H1 (cell line): ENCODE results near the gene CEACAM7. TPM values are rescaled to one million over a fixed set of nuclear protein-coding genes. Genes with fewer than 3 reads are reported as not detected.

ENCODE experiments used
- CTCF ChIA-PET: fragments of 300-600 bp; sonication (Branson Sonifier 250); formaldehyde crosslinking; loops from one replicate; lab custom pipeline; 2021; ENCODE audit not compliant: partially characterized antibody; lab: Charles Lee
- POLR2A ChIA-PET: fragments of 300-600 bp; sonication (Branson Sonifier 250); formaldehyde crosslinking; loops from one replicate; lab custom pipeline; 2021; ENCODE audit warnings: inconsistent platforms; ENCODE audit not compliant: partially characterized antibody; lab: Charles Lee
- DNase-seq, 2 experiments: peaks; one replicate each; pipeline versions ENCODE4 v3.0.0 to v3.0.0-alpha.2; 2010 to 2022; ENCODE audit warnings: low spot score in 2 of 2, low read depth in 1 of 2, mixed read lengths in 1 of 2
- FAIRE-seq: peaks from 2 replicates; lab custom pipeline; 2011; peaks lifted over from hg19 to GRCh38; lab: Jason Lieb, UNC
- H2AFZ ChIP-seq: 2 replicates; pipeline ENCODE4 v1.8.1; 2012; ENCODE audit warnings: low read length, inconsistent platforms
- H2AK5ac ChIP-seq: 2 replicates; pipeline ENCODE4 v1.6.1; 2013; ENCODE audit warnings: low read depth, low read length
- H2BK120ac ChIP-seq: replicated peaks from 2 replicates; pipeline ENCODE3; 2013; ENCODE audit warnings: low read depth, low read length, inconsistent platforms
- H2BK12ac ChIP-seq: 2 replicates; pipeline ENCODE4 v1.6.1; 2013; ENCODE audit warnings: low read depth, low read length
- H2BK15ac ChIP-seq: 2 replicates; pipeline ENCODE4 v1.6.1; 2013; ENCODE audit warnings: low read length
- H2BK20ac ChIP-seq: 2 replicates; pipeline ENCODE4 v1.6.1; 2013; ENCODE audit warnings: low read length
- H2BK5ac ChIP-seq: 2 replicates; pipeline ENCODE4 v1.6.1; 2013; ENCODE audit warnings: low read depth, low read length
- H3K14ac ChIP-seq: 2 replicates; pipeline ENCODE4 v1.6.1; 2013; ENCODE audit warnings: inconsistent platforms; ENCODE audit not compliant: insufficient read length
- H3K18ac ChIP-seq: 2 replicates; pipeline ENCODE4 v1.6.1; 2013; ENCODE audit warnings: low read length; ENCODE audit errors: extremely low read depth
- H3K23ac ChIP-seq: 2 replicates; pipeline ENCODE4 v1.6.1; 2013; ENCODE audit warnings: inconsistent platforms; ENCODE audit not compliant: insufficient read length
- H3K23me2 ChIP-seq: 2 replicates; pipeline ENCODE4 v1.6.1; 2013; ENCODE audit warnings: low read depth, low read length
- H3K27ac ChIP-seq: 2 replicates; pipeline ENCODE4 v1.6.1; 2011; ENCODE audit warnings: low read depth, low read length, inconsistent platforms
- H3K27me3 ChIP-seq, 4 experiments: replicated peaks in 1 of 4; 1 replicate in 1 of 4; 2 replicates in 3 of 4; pipeline versions ENCODE4 v1.6.1 to v1.8.1; 2011 to 2013; ENCODE audit warnings: low read length in 3 of 4, mild to moderate bottlenecking in 3 of 4, inconsistent platforms in 2 of 4, mixed read lengths in 2 of 4, moderate library complexity in 1 of 4; ENCODE audit not compliant: control insufficient read depth in 3 of 4, insufficient read depth in 3 of 4; ENCODE audit errors: extremely low read depth in 1 of 4
- H3K36me3 ChIP-seq, 4 experiments: 2 replicates each; pipeline versions ENCODE4 v1.6.1 to v1.8.1; 2011 to 2013; ENCODE audit warnings: mild to moderate bottlenecking in 4 of 4, low read length in 3 of 4, moderate library complexity in 2 of 4, control low read depth in 1 of 4, inconsistent platforms in 1 of 4; ENCODE audit not compliant: insufficient read depth in 4 of 4, control insufficient read depth in 2 of 4
- H3K4ac ChIP-seq: replicated peaks from 2 replicates; pipeline ENCODE3; 2013; ENCODE audit warnings: low read length, low read depth, mixed read lengths, inconsistent platforms; ENCODE audit not compliant: insufficient read length
- H3K4me1 ChIP-seq, 4 experiments: replicated peaks in 1 of 4; 1 replicate in 1 of 4; 2 replicates in 3 of 4; pipeline versions ENCODE4 v1.6.1 to v1.8.1; 2011 to 2013; ENCODE audit warnings: low read length in 3 of 4, inconsistent platforms in 2 of 4, mixed read lengths in 1 of 4; ENCODE audit not compliant: insufficient read depth in 4 of 4, control insufficient read depth in 3 of 4
- H3K4me2 ChIP-seq, 2 experiments: 2 replicates each; pipeline versions ENCODE4 v1.6.1 to v1.8.1; 2011 to 2013; ENCODE audit warnings: low read depth in 2 of 2, low read length in 2 of 2, control low read depth in 1 of 2, inconsistent platforms in 1 of 2, mild to moderate bottlenecking in 1 of 2; ENCODE audit not compliant: insufficient read depth in 1 of 2
- H3K4me3 ChIP-seq, 4 experiments: fragments of 200-600, 300-600 bp in 1 of 4; sonication (generic), shearing (Covaris generic), sonication (Bioruptor Twin) in 1 of 4; 2 replicates each; pipeline versions ENCODE4 v1.5.1 to v1.8.1; 2011 to 2016; ENCODE audit warnings: low read length in 4 of 4, low read depth in 3 of 4, control low read depth in 2 of 4, inconsistent platforms in 2 of 4, mild to moderate bottlenecking in 2 of 4, mixed read lengths in 1 of 4, moderate library complexity in 1 of 4; ENCODE audit not compliant: insufficient read depth in 2 of 4; ENCODE audit errors: extremely low read depth in 1 of 4
- H3K56ac ChIP-seq: replicated peaks from 2 replicates; pipeline ENCODE3; 2013; ENCODE audit warnings: low read depth, mild to moderate bottlenecking, mixed read lengths, low read length, inconsistent platforms; ENCODE audit not compliant: insufficient read length
- H3K79me1 ChIP-seq: 2 replicates; pipeline ENCODE4 v1.6.1; 2013; ENCODE audit warnings: low read depth, low read length, control low read depth
- H3K79me2 ChIP-seq, 2 experiments: 2 replicates each; pipeline versions ENCODE4 v1.6.1 to v1.8.1; 2012 to 2013; ENCODE audit warnings: low read length in 2 of 2, mild to moderate bottlenecking in 2 of 2, inconsistent platforms in 1 of 2; ENCODE audit not compliant: insufficient read depth in 2 of 2, control insufficient read depth in 1 of 2
- H3K9ac ChIP-seq, 4 experiments: replicated peaks in 1 of 4; 1 replicate in 1 of 4; 2 replicates in 3 of 4; pipeline versions ENCODE4 v1.6.1 to v1.8.1; 2011 to 2013; ENCODE audit warnings: low read depth in 3 of 4, low read length in 3 of 4, control low read depth in 2 of 4, mild to moderate bottlenecking in 2 of 4, moderate library complexity in 2 of 4, inconsistent platforms in 1 of 4; ENCODE audit errors: extremely low read depth in 1 of 4
- H3K9me3 ChIP-seq, 2 experiments: 2 replicates each; pipeline versions ENCODE4 v1.6.1 to v1.8.1; 2012 to 2013; ENCODE audit warnings: mild to moderate bottlenecking in 2 of 2, moderate library complexity in 2 of 2, control low read depth in 1 of 2, inconsistent platforms in 1 of 2, low read depth in 1 of 2, low read length in 1 of 2, mixed read lengths in 1 of 2; ENCODE audit not compliant: insufficient read depth in 2 of 2
- H4K20me1 ChIP-seq, 2 experiments: replicated peaks in 1 of 2; 2 replicates each; pipeline versions ENCODE3 to v1.8.1; 2011 to 2013; ENCODE audit warnings: inconsistent platforms in 2 of 2, low read length in 2 of 2, mild to moderate bottlenecking in 1 of 2; ENCODE audit not compliant: insufficient read depth in 2 of 2, control insufficient read depth in 1 of 2
- H4K5ac ChIP-seq: 2 replicates; pipeline ENCODE4 v1.6.1; 2013; ENCODE audit warnings: low read length, low read depth, mixed read lengths, inconsistent platforms; ENCODE audit not compliant: insufficient read length
- H4K8ac ChIP-seq: 2 replicates; pipeline ENCODE4 v1.8.0; 2013; ENCODE audit warnings: mild to moderate bottlenecking, moderate library complexity, low read length, inconsistent platforms; ENCODE audit not compliant: insufficient read depth; ENCODE audit errors: extremely low read depth
- H4K91ac ChIP-seq: replicated peaks from 2 replicates; pipeline ENCODE3; 2013; ENCODE audit warnings: low read length, mixed read lengths, inconsistent platforms; ENCODE audit not compliant: insufficient read length
- WGBS, 2 experiments: shearing (Covaris generic) in 1 of 2; methylation state at CpG; one replicate each; pipeline versions ENCODE4 v1.1.6 to v1.1.7; 2013 to 2015; ENCODE audit warnings: low lambda C conversion rate in 2 of 2, mixed read lengths in 2 of 2, inconsistent platforms in 1 of 2, low coverage in 1 of 2, missing lambda C conversion rate in 1 of 2; ENCODE audit not compliant: insufficient replicate concordance in 2 of 2, insufficient coverage in 1 of 2, insufficient read length in 1 of 2; ENCODE audit errors: extremely low coverage in 1 of 2, missing lambda C conversion rate in 1 of 2; 5-methylcytosine and 5-hydroxymethylcytosine counted together
- polyA plus RNA-seq, 7 experiments: library from polyadenylated mRNA; depleted of rRNA in 3 of 7; stranded (reverse) in 5 of 7; unstranded in 2 of 7; fragments of >200 nt in 5 of 7; fragments of 200-250 nt in 2 of 7; gene quantifications; 1 replicate in 5 of 7; 2 replicates in 1 of 7; 4 replicates in 1 of 7; pipeline versions ENCODE4 v1.2.1 to v1.2.3, GENCODE V29; 2011 to 2013; ENCODE audit warnings: missing spikeins in 2 of 7, mixed read lengths in 2 of 7
- total RNA-seq: library from RNA; stranded (reverse); fragmentation: NEBNext Ultra II Directional; extraction: Animal tissue kit (Norgen Biotek cat#: 25700); gene quantifications from 2 replicates; pipeline ENCODE4 v1.2.1, GENCODE V29; 2021

The CEACAM7 gene
- total and polyA plus RNA-seq, 2 of the 8 experiments (the other 6 are each of a cell fraction or from before 2014, with no cell fraction given), result not detected

DNA sequence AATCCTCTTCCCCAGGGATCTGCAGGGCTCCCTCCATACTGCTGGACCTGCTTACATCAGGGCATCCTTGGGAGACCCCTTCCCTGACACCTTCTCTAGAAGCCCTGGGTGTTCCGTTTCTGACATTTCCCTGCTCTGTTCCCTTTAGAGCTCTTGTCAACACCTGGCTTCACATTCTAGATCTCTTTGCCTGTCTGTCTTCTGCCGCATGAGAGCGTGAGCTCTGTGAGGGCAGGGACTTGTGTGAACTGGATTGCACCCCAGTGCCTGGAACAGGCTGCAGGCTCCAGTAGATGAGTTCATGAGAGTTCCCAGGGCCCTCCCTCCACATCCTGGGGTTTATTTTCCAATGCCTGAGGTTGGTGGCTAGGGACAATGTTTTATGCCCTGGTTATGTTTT, 651 bp downstream of the CEACAM7 start:
- Histone ChIP-seq H3K36me3 (no peaks in the 10 kb centered on the region), H3K4me1 (no peaks in the 10 kb centered on the region), H4K5ac (no peak overlapping the region), H4K91ac (no peak overlapping the region), H3K9me3 (peaks cover 74 to 93% of the 10 kb centered on the region in 2 experiments), H2BK120ac (no peak overlapping the region), H2AK5ac (no peak overlapping the region), H3K18ac (no peak overlapping the region), H2BK20ac (no peak overlapping the region), H3K4me3 (no peak overlapping the region), H2BK5ac (no peak overlapping the region), H3K23ac (no peak overlapping the region), H3K14ac (no peak overlapping the region), H3K27me3 (no peaks in the 10 kb centered on the region), H4K20me1 (no peaks in the 10 kb centered on the region), H3K56ac (no peak overlapping the region), H4K8ac (no peak overlapping the region), H3K4me2 (no peak overlapping the region), H3K4ac (no peak overlapping the region), H3K27ac (no peak overlapping the region), H2AFZ (no peak overlapping the region), H3K79me1 (no peaks in the 10 kb centered on the region), H2BK15ac (no peak overlapping the region), H2BK12ac (no peak overlapping the region), H3K9ac (no peak overlapping the region), H3K23me2 (no peaks in the 10 kb centered on the region), H3K79me2 (no peaks in the 10 kb centered on the region)
- FAIRE-seq (no peak), DNase-seq (no peak)
- CTCF ChIA-PET, result interaction anchor here (0.9 kb wide), 1 partner anchor 14 kb away, joined by 3 read pairs; no protein-coding TSS in a partner anchor
- POLR2A ChIA-PET, result no interaction called here
- WGBS, 2 experiments, result 72% methylated on average over 3 of the region's 3 CpGs; no CpG with 5 or more reads in 1 of the 2 experiments
